ENCODE data around the gene PPP3R1.

The PPP3R1 gene

GRCh38 chr2:68293024-68293423, 40.7 kb upstream of the PPP3R1 start:
- Histone ChIP-seq H3K4me3 (no peak overlapping the region), H3K27me3 (no peaks in the 10 kb centered on the region), H3K27ac (no peak overlapping the region), H3K36me3 (no peaks in the 10 kb centered on the region), H3K9me3 (no peaks in the 10 kb centered on the region), H3K4me1 (no peaks in the 10 kb centered on the region)
- TF ChIP-seq CTCF (IDR thresholded peaks at IDR 0.05) = no peak
- intact Hi-C loops (cut with DNase I; ENCODE audit: low total_unique reads) = no loop called here
- no peak for DNase-seq

GRCh38 chr2:68292108-68292710, 39.9 kb upstream of the PPP3R1 start:
- Histone ChIP-seq H3K27ac (no peak overlapping the region), H3K27me3 (no peaks in the 10 kb centered on the region), H3K36me3 (no peaks in the 10 kb centered on the region), H3K4me3 (no peak overlapping the region), H3K4me1 (peaks cover 0 to 5% (median 0%) of the 10 kb centered on the region in 4 donors), H3K9me3 (no peaks in the 10 kb centered on the region)
- peak; percentile 31 to 44 for TF ChIP-seq CTCF (IDR thresholded peaks at IDR 0.05)
- no peak for DNase-seq
- intact Hi-C loops (cut with DNase I; ENCODE audit: low total_unique reads) = no loop called here

- H3K4me3 ChIP-seq = no peak overlapping the region
- DNase-seq = no peak
- intact Hi-C loops (cut with DNase I; ENCODE audit: low total_unique reads) = no loop called here
- TF ChIP-seq CTCF (IDR thresholded peaks at IDR 0.05) = no peak
- no peaks in the 10 kb centered on the region for H3K9me3 ChIP-seq
- no peaks in the 10 kb centered on the region for H3K36me3 ChIP-seq
- H3K27ac ChIP-seq = no peak overlapping the region
- H3K27me3 ChIP-seq = no peaks in the 10 kb centered on the region
- H3K4me1 ChIP-seq = peaks cover 0 to 5% (median 0%) of the 10 kb centered on the region in 4 donors
Measured at GRCh38 chr2:68291314-68291713, 39.0 kb upstream of the PPP3R1 start.

- no peak for DNase-seq
- intact Hi-C loops (cut with DNase I; ENCODE audit: low total_unique reads) = no loop called here
- H3K27me3 ChIP-seq = no peaks in the 10 kb centered on the region
- H3K27ac ChIP-seq = no peak overlapping the region
- H3K4me3 ChIP-seq = no peak overlapping the region
- H3K9me3 ChIP-seq = no peaks in the 10 kb centered on the region
- H3K4me1 ChIP-seq = peaks cover 0 to 5% (median 0%) of the 10 kb centered on the region in 4 donors
- H3K36me3 ChIP-seq = no peaks in the 10 kb centered on the region
- no peak for TF ChIP-seq CTCF (IDR thresholded peaks at IDR 0.05)
Measured at GRCh38 chr2:68290901-68291300, 38.6 kb upstream of the PPP3R1 start.

- no peak for TF ChIP-seq CTCF (IDR thresholded peaks at IDR 0.05)
- intact Hi-C loops (cut with DNase I; ENCODE audit: low total_unique reads) = loop anchor here (10.0 kb wide), 1 partner anchor 93 kb away; no protein-coding TSS in a partner anchor
Measured at GRCh38 chr2:68287580-68288441, 35.5 kb upstream of the PPP3R1 start.

More at GRCh38 chr2:68287580-68288441, 35.5 kb upstream of the PPP3R1 start:
- peak in 1 of 2 donors; percentile 30 for DNase-seq
- Histone ChIP-seq H3K27me3 (no peaks in the 10 kb centered on the region), H3K36me3 (no peaks in the 10 kb centered on the region), H3K9me3 (no peaks in the 10 kb centered on the region), H3K4me1 (peaks cover 0 to 5% (median 0%) of the 10 kb centered on the region in 4 donors), H3K4me3 (no peak overlapping the region), H3K27ac (peak overlapping the region in 1 of 2 donors; percentile 34)
